H7 (cell line): ENCODE measurements around the gene TRIM46. TPM values are rescaled to one million over a fixed set of nuclear protein-coding genes. Genes with fewer than 3 reads are reported as not detected.
A peak's percentile ranks its signal among the peaks of the same experiment; 100 is the strongest.
"Not testable (repeated sequence)": the region's sequence is repeated elsewhere in the genome, so short reads cannot be mapped to it uniquely, and the experiment has no call there.

Source experiments
- DNase-seq: peaks from one replicate; pipeline ENCODE4 v3.0.0; 2012
- H3K27me3 ChIP-seq: 2 replicates; pipeline ENCODE4 v1.6.0; 2011; ENCODE audit warnings: mild to moderate bottlenecking, low read length; ENCODE audit not compliant: control insufficient read depth, insufficient read depth
- H3K36me3 ChIP-seq: replicated peaks from 2 replicates; pipeline ENCODE4 v1.5.1; 2011; ENCODE audit warnings: low read length; ENCODE audit not compliant: control insufficient read depth, insufficient read depth
- H3K4me3 ChIP-seq: 2 replicates; pipeline ENCODE4 v1.5.1; 2011; ENCODE audit warnings: low read depth, mild to moderate bottlenecking, control low read depth, low read length, moderate library complexity; ENCODE audit not compliant: insufficient read depth
- total RNA-seq: library from RNA; depleted of rRNA; stranded (reverse); fragments of >200 nt; shearing (Covaris generic); gene quantifications from 2 replicates; pipeline ENCODE4 v1.2.3, GENCODE V29; 2014

The TRIM46 gene
- total RNA-seq, 1 experiment from 2014 or later: 9.9 TPM

GRCh38 chr1:155184351-155184811 lies 10.7 kb downstream of the TRIM46 start:
- H3K4me3 ChIP-seq: no peak overlapping the region
- peaks cover 6% of the 10 kb centered on the region for H3K36me3 ChIP-seq
- no peaks in the 10 kb centered on the region for H3K27me3 ChIP-seq
- peak; percentile 27 for DNase-seq

GRCh38 chr1:155184835-155185782 lies 11.5 kb downstream of the TRIM46 start:
- Histone ChIP-seq H3K27me3 (no peaks in the 10 kb centered on the region), H3K36me3 (peaks cover 4% of the 10 kb centered on the region)
- DNase-seq: peak; percentile 72

GRCh38 chr1:155185783-155186066 lies 12.1 kb downstream of the TRIM46 start:
- Histone ChIP-seq H3K36me3 (peaks cover 4% of the 10 kb centered on the region), H3K27me3 (no peaks in the 10 kb centered on the region), H3K4me3 (no peak overlapping the region)
- DNase-seq: no peak

More at GRCh38 chr1:155184835-155185782, 11.5 kb downstream of the TRIM46 start:
- no peak overlapping the region for H3K4me3 ChIP-seq

- peak; percentile 81 for DNase-seq
- no peaks in the 10 kb centered on the region for H3K27me3 ChIP-seq
- H3K4me3 ChIP-seq: no peak overlapping the region
- peaks cover 4% of the 10 kb centered on the region for H3K36me3 ChIP-seq
Observed at GRCh38 chr1:155186067-155186793, 12.6 kb downstream of the TRIM46 start.

- H3K36me3 ChIP-seq: peaks cover 2% of the 10 kb centered on the region
- no peak for DNase-seq
- H3K27me3 ChIP-seq: no peaks in the 10 kb centered on the region
- H3K4me3 ChIP-seq: no peak overlapping the region
Observed at GRCh38 chr1:155186794-155187455, 13.3 kb downstream of the TRIM46 start.

GRCh38 chr1:155187456-155187891 lies 13.8 kb downstream of the TRIM46 start:
- DNase-seq: peak; percentile 66
- Histone ChIP-seq H3K27me3 (no peaks in the 10 kb centered on the region), H3K4me3 (no peak overlapping the region), H3K36me3 (no peaks in the 10 kb centered on the region; the same call in 1 of the 2 replicates)

GRCh38 chr1:155188268-155188667 lies 14.6 kb downstream of the TRIM46 start:
- H3K4me3 ChIP-seq: no peak overlapping the region
- no peaks in the 10 kb centered on the region for H3K27me3 ChIP-seq
- peak; percentile 28 for DNase-seq
- H3K36me3 ChIP-seq: no peaks in the 10 kb centered on the region; the same call in 1 of the 2 replicates

GRCh38 chr1:155189926-155190325 lies 16.3 kb downstream of the TRIM46 start:
- not testable (repeated sequence) for H3K27me3 ChIP-seq, DNase-seq, H3K4me3 ChIP-seq, H3K36me3 ChIP-seq

GRCh38 chr1:155191904-155192303 lies 18.3 kb downstream of the TRIM46 start:
- peak; percentile 43 for DNase-seq
- Histone ChIP-seq H3K4me3 (no peak overlapping the region), H3K36me3 (peaks cover 3% of the 10 kb centered on the region), H3K27me3 (no peaks in the 10 kb centered on the region)

- peak; percentile 90 for DNase-seq
- Histone ChIP-seq H3K4me3 (peak overlapping the region; percentile 82), H3K27me3 (no peaks in the 10 kb centered on the region), H3K36me3 (peaks cover 8% of the 10 kb centered on the region)
Observed at GRCh38 chr1:155192346-155193274, 19.0 kb downstream of the TRIM46 start.

- DNase-seq: peak; percentile 96
- no peaks in the 10 kb centered on the region for H3K27me3 ChIP-seq
- H3K4me3 ChIP-seq: peak overlapping the region; percentile 82
- H3K36me3 ChIP-seq: peaks cover 17% of the 10 kb centered on the region
Observed at GRCh38 chr1:155193275-155193990, 19.8 kb downstream of the TRIM46 start.

- DNase-seq, H3K27me3 ChIP-seq: not testable (repeated sequence)
- Histone ChIP-seq H3K36me3 (peaks cover 19% of the 10 kb centered on the region), H3K4me3 (peak overlapping the region; percentile 82)
Observed at GRCh38 chr1:155193991-155194240, 20.3 kb downstream of the TRIM46 start.
